Neuronal stem cell (in vitro differentiated cells): ENCODE data around the gene MET.

Source experiments
- DNase-seq: peaks from one replicate; pipeline ENCODE4 v3.0.0-alpha.2; 2013; ENCODE audit warnings: low spot score
- H2AFZ ChIP-seq: one replicate; pipeline ENCODE4 v1.6.1; 2013; ENCODE audit warnings: mild to moderate bottlenecking, low read length, inconsistent platforms
- H2AK5ac ChIP-seq: 2 replicates; pipeline ENCODE4 v1.6.1; 2013; ENCODE audit warnings: low read depth, mild to moderate bottlenecking, inconsistent platforms, low read length, moderate library complexity, mixed read lengths
- H2BK120ac ChIP-seq: 2 replicates; pipeline ENCODE4 v1.6.1; 2013; ENCODE audit warnings: low read depth, mild to moderate bottlenecking, inconsistent platforms, low read length, moderate library complexity, mixed read lengths
- H2BK12ac ChIP-seq: one replicate; pipeline ENCODE4 v1.6.1; 2013; ENCODE audit warnings: low read length, inconsistent platforms
- H2BK15ac ChIP-seq: 2 replicates; pipeline ENCODE4 v1.6.1; 2013; ENCODE audit warnings: mild to moderate bottlenecking, low read length, inconsistent platforms, mixed read lengths
- H2BK5ac ChIP-seq: one replicate; pipeline ENCODE4 v1.6.1; 2013; ENCODE audit warnings: inconsistent platforms, mild to moderate bottlenecking, low read length, moderate library complexity
- H3K14ac ChIP-seq: one replicate; pipeline ENCODE4 v1.6.1; 2013; ENCODE audit warnings: low read length, inconsistent platforms
- H3K18ac ChIP-seq: 2 replicates; pipeline ENCODE4 v1.6.1; 2013; ENCODE audit warnings: low read length, inconsistent platforms
- H3K23ac ChIP-seq: 2 replicates; pipeline ENCODE4 v1.6.1; 2013; ENCODE audit warnings: low read depth, mild to moderate bottlenecking, mixed read lengths, low read length, inconsistent platforms; ENCODE audit not compliant: poor library complexity
- H3K27ac ChIP-seq: replicated peaks from 3 replicates; pipeline ENCODE4 v1.5.1; 2013; ENCODE audit warnings: low read length, inconsistent platforms
- H3K27me3 ChIP-seq, 3 experiments: 2 replicates each; pipeline ENCODE4 v1.6.1; 2013; ENCODE audit warnings: low read length in 3 of 3, mild to moderate bottlenecking in 2 of 3, inconsistent platforms in 1 of 3, low read depth in 1 of 3, mixed read lengths in 1 of 3, moderate library complexity in 1 of 3; ENCODE audit not compliant: control insufficient read depth in 3 of 3, insufficient read depth in 3 of 3
- H3K36me3 ChIP-seq, 2 donors: replicated peaks in 1 of 2; 2 replicates each; pipeline ENCODE4 v1.6.1; 2013; ENCODE audit warnings: low read length in 2 of 2; ENCODE audit not compliant: control insufficient read depth in 2 of 2, insufficient read depth in 2 of 2
- H3K4ac ChIP-seq: 2 replicates; pipeline ENCODE4 v1.6.1; 2013; ENCODE audit warnings: inconsistent platforms, mild to moderate bottlenecking, low read length, moderate library complexity
- H3K4me1 ChIP-seq, 2 donors: 1 replicate in 1 of 2; 2 replicates in 1 of 2; pipeline ENCODE4 v1.6.1; 2013; ENCODE audit warnings: low read length in 2 of 2, low read depth in 1 of 2; ENCODE audit not compliant: control insufficient read depth in 2 of 2, insufficient read depth in 1 of 2
- H3K4me2 ChIP-seq: one replicate; pipeline ENCODE4 v1.6.1; 2013; ENCODE audit warnings: mild to moderate bottlenecking, low read length, inconsistent platforms; ENCODE audit not compliant: insufficient read depth, poor library complexity, severe bottlenecking
- H3K4me3 ChIP-seq, 2 donors: 2 replicates each; pipeline ENCODE4 v1.5.1; 2013; ENCODE audit warnings: low read length in 2 of 2, mild to moderate bottlenecking in 2 of 2, inconsistent platforms in 1 of 2, moderate library complexity in 1 of 2
- H3K79me1 ChIP-seq: one replicate; pipeline ENCODE4 v1.6.1; 2013; ENCODE audit warnings: low read depth, mild to moderate bottlenecking, inconsistent platforms, low read length, moderate library complexity
- H3K9ac ChIP-seq: one replicate; pipeline ENCODE4 v1.6.1; 2013; ENCODE audit warnings: mild to moderate bottlenecking, low read depth, low read length, inconsistent platforms; ENCODE audit not compliant: poor library complexity
- H3K9me3 ChIP-seq, 2 donors: replicated peaks in 1 of 2; 2 replicates each; pipeline versions ENCODE3 to v1.6.1; 2013; ENCODE audit warnings: low read length in 2 of 2, mild to moderate bottlenecking in 2 of 2, inconsistent platforms in 1 of 2, low read depth in 1 of 2, mixed read lengths in 1 of 2, moderate library complexity in 1 of 2; ENCODE audit not compliant: control insufficient read depth in 2 of 2, insufficient read depth in 1 of 2
- H4K8ac ChIP-seq: one replicate; pipeline ENCODE4 v1.6.1; 2013; ENCODE audit warnings: low read depth, mild to moderate bottlenecking, inconsistent platforms, low read length, moderate library complexity
- H4K91ac ChIP-seq: one replicate; pipeline ENCODE4 v1.6.1; 2013; ENCODE audit warnings: low read length, low read depth, mild to moderate bottlenecking, inconsistent platforms; ENCODE audit not compliant: poor library complexity
- WGBS, 2 donors: extraction: QIAGEN DNeasy Blood & Tissue Kit; methylation state at CpG; one replicate each; pipeline ENCODE4 v1.1.7; 2013; ENCODE audit warnings: missing lambda C conversion rate in 2 of 2, mixed read lengths in 1 of 2; ENCODE audit not compliant: insufficient read length in 2 of 2, insufficient replicate concordance in 1 of 2; ENCODE audit errors: extremely low coverage in 2 of 2; 5-methylcytosine and 5-hydroxymethylcytosine counted together

MET gene

GRCh38 chr7:116661865-116662264 lies 10.1 kb upstream of the MET start:
- no peak overlapping the region for H3K4me3 ChIP-seq
- no peak overlapping the region for H2BK15ac ChIP-seq
- no peak overlapping the region for H3K27ac ChIP-seq
- no peak for DNase-seq
- no peaks in the 10 kb centered on the region for H3K9me3 ChIP-seq
- no peak overlapping the region for H4K91ac ChIP-seq
- no peak overlapping the region for H2AFZ ChIP-seq
- no peaks in the 10 kb centered on the region for H3K79me1 ChIP-seq
- no peak overlapping the region for H2BK5ac ChIP-seq
- no peaks in the 10 kb centered on the region for H3K36me3 ChIP-seq
- no peak overlapping the region for H3K18ac ChIP-seq
- no peak overlapping the region for H3K23ac ChIP-seq
- peaks cover 0 to 16% (median 0%) of the 10 kb centered on the region in 3 experiments for H3K27me3 ChIP-seq
- H4K8ac ChIP-seq = no peak overlapping the region
- peaks cover 0 to 6% of the 10 kb centered on the region in 2 donors for H3K4me1 ChIP-seq
- H2BK12ac ChIP-seq = no peak overlapping the region
- H3K14ac ChIP-seq = no peak overlapping the region
- no peak overlapping the region for H3K4ac ChIP-seq
- no peak overlapping the region for H3K4me2 ChIP-seq
- H2AK5ac ChIP-seq = no peak overlapping the region
- H2BK120ac ChIP-seq = no peak overlapping the region
- no peak overlapping the region for H3K9ac ChIP-seq

GRCh38 chr7:116663744-116664143 lies 8.3 kb upstream of the MET start:
- H3K4me3 ChIP-seq = no peak overlapping the region
- no peak overlapping the region for H4K91ac ChIP-seq
- no peak overlapping the region for H2BK5ac ChIP-seq
- DNase-seq = no peak
- H3K27me3 ChIP-seq = peaks cover 0 to 26% (median 0%) of the 10 kb centered on the region in 3 experiments
- H2AFZ ChIP-seq = no peak overlapping the region
- no peak overlapping the region for H3K14ac ChIP-seq
- H3K18ac ChIP-seq = no peak overlapping the region
- H2AK5ac ChIP-seq = no peak overlapping the region
- no peak overlapping the region for H2BK120ac ChIP-seq
- H3K79me1 ChIP-seq = no peaks in the 10 kb centered on the region
- WGBS, 2 donors = no CpG with 5 or more reads among the region's 4 CpGs
- no peak overlapping the region for H2BK15ac ChIP-seq
- no peak overlapping the region for H3K27ac ChIP-seq
- no peaks in the 10 kb centered on the region for H3K36me3 ChIP-seq
- no peaks in the 10 kb centered on the region for H3K9me3 ChIP-seq
- H3K4ac ChIP-seq = no peak overlapping the region
- no peak overlapping the region for H4K8ac ChIP-seq
- peaks cover 0 to 6% of the 10 kb centered on the region in 2 donors for H3K4me1 ChIP-seq
- H3K9ac ChIP-seq = no peak overlapping the region
- no peak overlapping the region for H2BK12ac ChIP-seq
- no peak overlapping the region for H3K23ac ChIP-seq
- no peak overlapping the region for H3K4me2 ChIP-seq

GRCh38 chr7:116665332-116665996 lies 6.5 kb upstream of the MET start:
- Histone ChIP-seq H3K18ac (no peak overlapping the region), H2BK5ac (no peak overlapping the region), H4K8ac (no peak overlapping the region), H4K91ac (no peak overlapping the region), H3K23ac (no peak overlapping the region), H3K27ac (no peak overlapping the region), H3K4me1 (peaks cover 0 to 6% of the 10 kb centered on the region in 2 donors), H2AK5ac (no peak overlapping the region), H2BK12ac (no peak overlapping the region), H3K36me3 (no peaks in the 10 kb centered on the region), H3K4me2 (no peak overlapping the region), H3K4me3 (no peak overlapping the region), H2BK120ac (no peak overlapping the region), H3K27me3 (peaks cover 0 to 43% (median 0%) of the 10 kb centered on the region in 3 experiments), H3K14ac (no peak overlapping the region), H3K79me1 (no peaks in the 10 kb centered on the region), H3K4ac (no peak overlapping the region), H3K9ac (no peak overlapping the region), H2AFZ (no peak overlapping the region), H3K9me3 (peaks cover 0 to 3% of the 10 kb centered on the region in 2 donors), H2BK15ac (no peak overlapping the region)
- WGBS, 2 donors = no CpG with 5 or more reads among the region's 2 CpGs
- DNase-seq = no peak

GRCh38 chr7:116669769-116670168 lies 2.2 kb upstream of the MET start:
- Histone ChIP-seq H3K9me3 (peaks cover 0 to 3% of the 10 kb centered on the region in 2 donors), H3K4me3 (no peak overlapping the region), H3K36me3 (no peaks in the 10 kb centered on the region), H2AK5ac (no peak overlapping the region), H2AFZ (no peak overlapping the region), H3K27ac (no peak overlapping the region), H3K23ac (no peak overlapping the region), H4K8ac (no peak overlapping the region), H3K14ac (no peak overlapping the region), H2BK15ac (no peak overlapping the region), H3K79me1 (no peaks in the 10 kb centered on the region), H4K91ac (no peak overlapping the region), H2BK120ac (no peak overlapping the region), H3K27me3 (peaks cover 0 to 80% (median 9%) of the 10 kb centered on the region in 3 experiments), H2BK5ac (no peak overlapping the region), H3K4me1 (peaks cover 2 to 6% of the 10 kb centered on the region in 2 donors), H2BK12ac (no peak overlapping the region), H3K18ac (no peak overlapping the region), H3K4ac (no peak overlapping the region), H3K4me2 (no peak overlapping the region), H3K9ac (no peak overlapping the region)
- no peak for DNase-seq
- WGBS, 2 donors = no CpG with 5 or more reads among the region's 1 CpG
